NCI-H1694 treated with DMSO at 0.1 percent for 48 hours (cell line): ENCODE data around the gene LCTL.
A peak's percentile ranks its signal among the peaks of the same experiment; 100 is the strongest.

Source experiments
- DNase-seq: peaks from one replicate; lab custom pipeline; 2025; lab: John Stamatoyannopoulos, UW

LCTL gene

DNA sequence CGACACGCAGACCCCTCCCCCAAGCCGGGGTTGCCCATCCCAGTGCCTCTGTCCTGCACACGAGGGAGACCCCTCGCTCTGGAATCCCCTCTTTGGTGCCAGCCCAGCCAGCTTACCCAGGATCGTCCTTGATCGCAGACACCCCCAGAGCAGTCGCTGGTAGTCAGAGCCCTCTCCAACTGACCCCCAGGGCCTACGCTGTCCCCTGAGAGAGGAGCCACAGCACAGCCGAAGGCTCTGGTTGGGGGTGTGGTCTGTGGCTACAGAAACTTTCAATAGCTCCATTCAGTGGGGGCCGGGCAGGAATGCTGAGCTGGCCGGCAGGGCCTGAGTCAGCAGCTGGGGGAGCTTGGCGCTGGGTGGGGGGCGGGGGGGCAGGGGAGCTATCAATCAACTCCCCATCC, at the start of gene LCTL:
Gene LCTL, minus strand, starts transcription at position 258 of the 404 bp plus-strand sequence. CDS start 633 bp downstream, outside the sequence.
- no peak for DNase-seq

- no peak for DNase-seq
Measured at GRCh38 chr15:66614951-66615760, 49.4 kb upstream of the LCTL start.

DNA sequence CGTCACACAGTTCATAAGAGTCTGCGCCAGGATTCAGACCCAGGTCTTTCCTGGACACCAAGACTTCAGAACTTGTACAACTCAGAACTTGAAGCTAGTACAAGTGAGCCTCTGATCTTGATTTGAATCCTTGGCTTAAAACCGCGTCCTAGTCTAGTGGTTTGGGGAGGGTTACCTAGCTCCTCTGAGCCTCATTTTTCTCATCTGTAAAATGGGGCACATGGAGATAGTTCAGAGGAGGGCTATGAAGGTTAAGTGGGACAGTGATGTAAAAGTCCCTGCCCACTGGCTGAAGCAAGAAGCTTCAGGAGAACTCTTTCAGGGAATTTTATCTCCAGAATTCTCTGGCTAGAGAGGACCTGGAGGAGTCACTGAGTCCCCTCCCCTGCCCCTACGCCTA, 48.7 kb upstream of the LCTL start:
- no peak for DNase-seq

DNA sequence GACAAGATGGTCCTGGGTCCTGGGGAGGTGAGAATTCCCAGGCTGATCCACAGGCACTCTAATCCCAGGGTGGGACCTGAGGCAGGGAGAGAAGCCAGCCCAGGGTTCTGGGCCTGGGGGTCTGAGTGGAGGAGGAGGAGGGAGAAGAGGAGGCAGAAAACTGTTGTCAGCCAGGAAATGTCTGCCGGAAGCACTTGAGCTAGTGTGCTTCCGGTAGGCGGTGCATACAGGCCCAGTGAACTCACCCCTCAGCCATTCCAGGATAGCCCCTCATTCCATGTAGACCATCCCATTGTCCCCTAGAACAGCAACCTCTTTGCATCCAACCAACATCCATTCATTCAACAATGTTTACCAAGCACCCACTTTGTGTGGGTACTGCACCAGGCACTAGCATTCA, 47.9 kb upstream of the LCTL start:
- no peak for DNase-seq

DNA sequence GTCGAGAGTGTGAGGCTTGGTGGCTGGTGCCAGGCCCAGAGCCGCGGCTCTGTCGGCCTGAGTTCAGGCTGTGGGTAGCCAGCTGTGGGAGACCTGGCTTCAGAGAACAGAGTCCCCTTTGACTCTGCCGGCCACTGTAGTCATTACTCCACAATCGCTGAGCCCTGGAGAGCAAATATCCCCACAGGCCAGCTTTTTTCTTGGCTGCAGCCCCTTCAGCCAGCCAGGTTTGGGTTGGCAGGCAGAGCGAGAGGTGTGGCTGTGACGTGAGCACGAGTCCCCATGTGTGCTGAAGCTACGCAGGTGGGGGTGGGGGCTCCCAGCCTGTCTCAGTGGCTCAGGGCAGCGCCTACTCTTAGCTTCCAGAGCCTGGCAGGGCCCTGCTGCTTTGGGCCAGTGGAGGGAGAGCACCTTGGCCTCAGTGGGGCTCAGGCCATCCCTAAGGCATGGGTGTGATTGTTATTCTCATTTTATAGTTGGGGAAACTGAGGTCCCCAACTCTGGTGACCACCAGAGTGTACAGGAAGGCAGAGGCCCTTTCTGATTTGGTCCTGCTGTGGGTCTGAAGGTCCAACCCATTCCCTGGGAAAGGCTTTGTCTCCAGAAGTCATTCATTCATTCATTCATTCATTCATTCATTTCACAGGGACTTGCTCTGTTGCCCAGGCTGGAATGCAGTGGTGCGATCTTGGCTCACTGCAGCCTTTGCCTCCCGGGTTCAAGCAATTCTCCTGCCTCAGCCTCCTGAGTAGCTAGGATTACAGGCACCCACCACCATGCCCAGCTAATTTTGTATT, 45.7 kb upstream of the LCTL start:
- DNase-seq = no peak

DNA sequence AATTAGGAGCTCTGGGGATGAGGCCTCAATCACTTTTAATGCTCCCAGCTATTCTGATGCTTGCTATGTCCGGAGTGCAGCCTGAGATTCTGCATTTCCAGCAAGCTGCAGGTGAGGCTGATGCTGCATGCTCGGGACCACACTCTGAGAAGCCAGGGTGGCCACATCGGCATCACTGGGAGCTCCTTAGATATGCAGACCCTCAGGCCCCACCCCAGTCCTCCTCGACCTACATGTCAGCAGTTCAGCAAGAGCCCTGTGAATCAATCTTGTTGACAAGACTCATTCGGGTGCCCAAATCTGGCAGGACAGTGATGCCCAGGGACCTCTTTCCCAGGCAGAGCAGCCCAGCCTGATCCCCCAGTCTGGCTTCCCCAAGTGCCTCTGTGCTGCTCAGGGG, 44.1 kb upstream of the LCTL start:
- no peak for DNase-seq

GRCh38 chr15:66608881-66609280, 43.1 kb upstream of the LCTL start:
- DNase-seq = no peak

DNA sequence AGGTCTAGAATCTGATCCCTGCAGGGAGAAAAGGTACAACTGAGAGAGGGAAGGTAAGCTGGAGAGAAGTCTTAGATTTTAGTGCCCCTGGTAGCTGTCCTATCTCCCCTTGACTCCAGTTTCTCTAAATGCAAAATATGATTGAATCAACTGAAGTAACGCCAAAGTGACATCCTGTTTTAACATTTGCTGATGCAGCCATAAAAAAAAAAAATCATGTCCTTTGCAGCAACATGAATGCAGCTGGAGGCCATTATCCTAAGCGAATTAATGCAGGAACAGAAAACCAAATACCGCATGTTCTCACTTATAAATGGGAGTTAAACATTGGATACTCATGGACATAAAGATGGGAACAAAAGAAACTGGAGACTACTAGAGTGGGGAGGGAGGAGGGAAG, 42.4 kb upstream of the LCTL start:
- no peak for DNase-seq

DNA sequence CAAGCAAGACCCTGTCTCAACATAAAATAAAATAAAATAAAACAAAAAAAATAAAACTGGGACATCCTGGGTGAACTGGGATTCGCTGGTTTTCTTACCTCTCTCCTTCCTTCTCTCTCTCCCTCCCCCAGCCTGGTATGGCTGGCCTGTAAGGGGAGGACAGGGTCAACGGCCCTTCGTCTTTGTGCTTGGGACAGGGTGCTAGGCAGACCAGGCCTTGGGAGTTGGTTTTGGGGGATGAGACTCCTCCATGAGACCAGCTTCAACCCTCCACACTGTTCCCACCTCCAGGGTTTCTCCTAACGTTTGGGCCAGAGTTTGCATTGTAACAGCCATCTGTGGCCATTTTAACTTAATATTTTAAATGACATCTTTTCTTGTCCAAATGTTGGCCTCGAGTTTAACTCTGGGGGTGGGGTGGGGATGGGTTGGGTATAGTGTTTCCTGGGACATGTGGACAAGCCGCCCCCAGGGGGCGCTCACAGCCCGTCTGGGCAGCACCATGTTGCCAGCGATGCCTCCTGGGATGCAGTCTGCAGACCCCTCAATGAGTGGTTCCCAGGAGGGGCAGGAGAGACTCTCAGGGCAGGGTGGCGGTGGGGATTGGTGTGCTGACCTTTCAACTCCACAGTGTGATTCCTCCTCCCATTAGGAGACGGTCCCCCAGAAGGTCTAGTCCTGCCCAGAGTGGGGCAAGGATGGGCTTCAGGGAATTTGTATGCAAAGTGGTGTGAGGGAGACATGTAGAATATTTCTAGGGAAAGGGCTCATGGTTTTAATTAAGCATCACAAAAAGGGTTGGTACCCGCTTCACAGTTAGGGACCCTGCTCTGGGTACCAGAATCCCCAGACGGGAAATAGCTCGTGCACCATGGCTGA, 37.7 kb upstream of the LCTL start:
- peak; percentile 9 for DNase-seq

DNA sequence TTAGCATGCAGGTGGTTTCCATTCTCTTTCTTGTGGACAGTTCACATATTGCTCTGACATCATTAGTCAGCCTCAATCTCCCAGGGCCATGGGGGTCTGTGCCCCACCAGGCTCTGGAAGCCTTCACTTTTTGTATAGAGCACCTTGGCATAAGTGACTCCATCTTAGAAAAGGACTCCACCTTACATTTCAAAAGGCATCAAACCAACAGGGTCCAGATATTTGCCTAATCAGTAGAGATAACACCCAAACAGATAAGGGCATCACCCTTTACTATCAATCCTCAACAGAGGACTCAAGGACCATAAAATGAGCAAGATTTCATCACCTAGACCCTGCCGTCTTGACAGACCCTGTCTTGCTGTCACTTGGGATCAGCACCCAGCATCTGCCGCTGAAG, 35.7 kb upstream of the LCTL start:
- DNase-seq = no peak

DNA sequence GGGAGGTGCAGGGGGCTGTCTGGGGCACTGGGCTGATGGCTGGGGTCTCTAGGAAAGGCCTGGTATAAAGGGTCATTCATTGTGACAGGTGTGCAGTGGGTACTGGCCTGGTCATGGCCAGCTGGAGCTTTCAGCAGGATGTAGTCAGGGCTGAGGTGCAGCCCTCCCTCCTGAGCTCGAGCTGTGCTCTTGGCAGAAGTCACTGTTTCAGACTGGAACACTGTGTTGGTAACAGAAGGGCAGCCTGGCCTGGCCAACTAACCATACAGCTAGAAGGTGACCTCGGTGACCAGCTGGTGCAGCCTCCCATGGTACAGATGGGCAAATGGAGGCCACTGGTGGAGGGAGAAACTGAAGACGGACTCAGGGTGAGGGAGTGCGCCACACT, 34.4 kb upstream of the LCTL start:
- DNase-seq = no peak

GRCh38 chr15:66599536-66600239, 33.9 kb upstream of the LCTL start:
- no peak for DNase-seq

GRCh38 chr15:66598095-66598815, 32.5 kb upstream of the LCTL start:
- no peak for DNase-seq

DNA sequence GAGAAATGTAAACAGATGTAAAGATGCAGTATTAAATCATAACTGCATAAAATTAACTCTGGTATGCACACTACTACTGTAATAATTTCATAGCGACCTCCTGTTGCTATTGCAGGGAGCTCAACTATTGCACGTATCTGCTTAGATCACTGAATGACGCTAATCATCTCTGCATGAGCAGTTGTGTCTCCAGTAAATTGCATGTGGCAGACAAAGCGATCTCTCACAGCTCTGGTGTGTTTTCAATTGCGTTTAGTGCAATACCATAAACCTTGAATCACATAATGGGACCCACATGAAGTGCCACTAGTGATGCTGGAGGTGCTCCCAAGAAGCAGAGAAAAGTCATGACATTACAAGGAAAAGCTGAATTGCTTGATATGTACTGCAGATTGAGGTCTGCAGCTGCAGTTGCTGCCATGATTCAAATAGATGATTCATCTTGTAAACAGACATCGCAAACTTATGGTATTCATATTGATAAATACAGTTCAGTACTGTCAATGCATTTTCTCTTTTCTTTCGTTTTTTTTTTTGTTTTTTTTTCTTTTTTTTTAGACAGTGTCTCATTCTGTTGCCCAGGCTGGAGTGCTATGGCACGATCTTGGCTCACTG, 30.2 kb upstream of the LCTL start:
- no peak for DNase-seq

- DNase-seq = no peak
Measured at GRCh38 chr15:66595332-66595731, 29.5 kb upstream of the LCTL start.

- no peak for DNase-seq
Measured at GRCh38 chr15:66594836-66595235, 29.0 kb upstream of the LCTL start.

DNA sequence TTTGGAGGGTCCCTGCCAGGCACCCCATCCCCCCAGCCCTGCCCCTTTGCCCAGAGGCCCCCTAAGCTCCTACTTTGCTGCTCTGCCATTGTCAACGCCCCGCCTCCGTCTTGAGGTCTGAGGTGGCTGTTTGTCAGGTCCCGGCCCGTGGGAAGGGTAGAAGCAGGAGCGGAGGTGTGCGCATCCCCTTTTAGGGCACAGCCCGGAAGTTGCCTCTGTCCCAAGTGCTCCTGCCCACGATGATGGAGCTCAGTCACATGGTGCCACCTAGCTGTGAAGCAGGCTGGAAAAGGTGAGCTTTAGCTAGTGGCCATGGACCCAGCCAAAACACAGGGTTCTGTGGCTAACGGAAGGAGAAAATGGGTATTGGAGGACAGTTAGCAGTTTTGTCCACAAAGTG, 28.5 kb upstream of the LCTL start:
- no peak for DNase-seq

- DNase-seq = no peak
Measured at GRCh38 chr15:66593219-66593780, 27.5 kb upstream of the LCTL start.

DNA sequence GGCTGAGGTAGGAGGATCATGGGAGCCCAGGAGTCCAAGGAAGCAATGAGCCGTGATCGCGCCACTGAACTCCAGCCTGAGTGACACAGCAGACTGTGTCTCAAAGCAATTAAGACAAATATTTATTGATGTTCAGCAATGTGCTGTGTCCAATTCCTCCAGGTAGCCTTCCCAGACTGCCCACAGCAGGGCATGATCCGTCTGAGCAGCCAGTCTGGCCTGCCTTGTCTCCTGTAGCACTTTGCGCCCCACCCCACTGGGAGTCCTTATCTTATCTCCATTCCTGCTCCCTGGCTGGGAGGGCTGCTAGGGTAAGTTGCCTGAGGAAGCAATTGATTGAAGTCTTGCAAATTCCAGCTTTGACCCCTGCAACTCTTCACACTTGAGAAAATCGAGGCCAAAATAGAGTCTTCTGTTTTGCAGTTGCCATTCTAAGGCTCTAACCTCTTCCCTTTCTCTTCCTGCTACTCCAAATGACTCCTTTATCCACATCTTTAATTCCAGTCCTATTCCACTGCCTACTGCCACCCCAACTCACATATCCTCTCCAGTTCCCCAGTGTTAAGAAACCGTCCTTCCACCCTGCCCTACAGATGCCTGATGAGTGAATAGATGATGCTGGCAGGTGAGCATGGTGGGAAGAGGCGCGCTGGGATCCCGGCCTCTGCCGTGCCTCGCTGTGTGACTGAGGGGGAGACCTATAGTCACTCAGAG, 26.9 kb upstream of the LCTL start:
- no peak for DNase-seq
